Trophoblast cell (in vitro differentiated cells and primary cell): ENCODE data around the gene MAPRE3.

Experiments
- DNase-seq, 2 donors: peaks; one replicate each; pipeline ENCODE4 v3.0.0-alpha.2; 2016
- H2AFZ ChIP-seq: 2 replicates; pipeline ENCODE4 v1.6.1; 2013; ENCODE audit warnings: low read length, moderate library complexity, mild to moderate bottlenecking; ENCODE audit not compliant: insufficient read depth, poor library complexity
- H2AK5ac ChIP-seq: 2 replicates; pipeline ENCODE4 v1.6.1; 2013; ENCODE audit warnings: mild to moderate bottlenecking, low read length
- H2BK120ac ChIP-seq: 2 replicates; pipeline ENCODE4 v1.6.1; 2013; ENCODE audit warnings: low read length, mild to moderate bottlenecking, moderate library complexity; ENCODE audit not compliant: insufficient read depth, poor library complexity
- H2BK12ac ChIP-seq: 2 replicates; pipeline ENCODE4 v1.6.1; 2013; ENCODE audit warnings: mild to moderate bottlenecking, low read length, moderate library complexity
- H2BK5ac ChIP-seq: 2 replicates; pipeline ENCODE4 v1.6.1; 2013; ENCODE audit warnings: low read length, low read depth, moderate library complexity, mild to moderate bottlenecking; ENCODE audit not compliant: poor library complexity
- H3K14ac ChIP-seq: 2 replicates; pipeline ENCODE4 v1.6.1; 2013; ENCODE audit warnings: mild to moderate bottlenecking, low read length
- H3K18ac ChIP-seq: 2 replicates; pipeline ENCODE4 v1.6.1; 2013; ENCODE audit warnings: mild to moderate bottlenecking, low read length
- H3K23ac ChIP-seq: 2 replicates; pipeline ENCODE4 v1.6.1; 2013; ENCODE audit warnings: low read length
- H3K27ac ChIP-seq: 2 replicates; pipeline ENCODE4 v1.5.1; 2013; ENCODE audit warnings: low read depth, mild to moderate bottlenecking, inconsistent platforms, low read length, moderate library complexity
- H3K27me3 ChIP-seq: 2 replicates; pipeline ENCODE4 v1.6.1; 2013; ENCODE audit warnings: inconsistent platforms, mild to moderate bottlenecking, low read length, moderate library complexity; ENCODE audit not compliant: insufficient read depth
- H3K36me3 ChIP-seq, 2 experiments: 1 replicate in 1 of 2; 2 replicates in 1 of 2; pipeline ENCODE4 v1.6.1; 2013; ENCODE audit warnings: low read length in 2 of 2, mild to moderate bottlenecking in 2 of 2, moderate library complexity in 1 of 2; ENCODE audit not compliant: insufficient read depth in 2 of 2, control insufficient read depth in 1 of 2
- H3K4ac ChIP-seq: 2 replicates; pipeline ENCODE4 v1.6.1; 2013; ENCODE audit warnings: low read depth, mild to moderate bottlenecking, low read length, moderate library complexity
- H3K4me1 ChIP-seq, 2 experiments: 1 replicate in 1 of 2; 2 replicates in 1 of 2; pipeline ENCODE4 v1.6.1; 2013; ENCODE audit warnings: low read length in 2 of 2, mild to moderate bottlenecking in 2 of 2, moderate library complexity in 1 of 2; ENCODE audit not compliant: insufficient read depth in 2 of 2, control insufficient read depth in 1 of 2
- H3K4me2 ChIP-seq: 2 replicates; pipeline ENCODE4 v1.6.1; 2013; ENCODE audit warnings: inconsistent platforms, mild to moderate bottlenecking, low read length, moderate library complexity
- H3K4me3 ChIP-seq: 2 replicates; pipeline ENCODE4 v1.5.1; 2013; ENCODE audit warnings: mild to moderate bottlenecking, low read depth, low read length, inconsistent platforms
- H3K79me1 ChIP-seq: one replicate; pipeline ENCODE4 v1.6.1; 2013; ENCODE audit warnings: low read length
- H3K79me2 ChIP-seq: 2 replicates; pipeline ENCODE4 v1.6.1; 2013; ENCODE audit warnings: low read length, mild to moderate bottlenecking; ENCODE audit not compliant: control insufficient read depth, insufficient read depth, poor library complexity
- H3K9ac ChIP-seq: 2 replicates; pipeline ENCODE4 v1.6.1; 2013; ENCODE audit warnings: mild to moderate bottlenecking, low read length
- H3K9me3 ChIP-seq: 2 replicates; pipeline ENCODE4 v1.6.1; 2013; ENCODE audit warnings: low read depth, mild to moderate bottlenecking, control low read depth, inconsistent platforms, low read length; ENCODE audit not compliant: insufficient read depth
- H4K12ac ChIP-seq: 2 replicates; pipeline ENCODE4 v1.6.1; 2013; ENCODE audit warnings: low read depth, mild to moderate bottlenecking, low read length, moderate library complexity
- H4K8ac ChIP-seq: 2 replicates; pipeline ENCODE4 v1.6.1; 2013; ENCODE audit warnings: low read depth, mild to moderate bottlenecking, low read length, moderate library complexity
- H4K91ac ChIP-seq: one replicate; pipeline ENCODE4 v1.6.1; 2013; ENCODE audit warnings: low read depth, mild to moderate bottlenecking, low read length, moderate library complexity
- WGBS: extraction: QIAGEN DNeasy Blood & Tissue Kit; methylation state at CpG from one replicate; pipeline ENCODE4 v1.1.7; 2013; ENCODE audit warnings: missing lambda C conversion rate; ENCODE audit not compliant: insufficient read length, insufficient coverage; ENCODE audit errors: extremely low coverage; 5-methylcytosine and 5-hydroxymethylcytosine counted together

Gene MAPRE3

GRCh38 chr2:27060323-27060722 lies 89.9 kb downstream of the MAPRE3 start:
- no peaks in the 10 kb centered on the region for H3K9me3 ChIP-seq

GRCh38 chr2:27065128-27065527 lies 94.7 kb downstream of the MAPRE3 start:
- Histone ChIP-seq H3K79me1 (no peaks in the 10 kb centered on the region), H3K4me3 (no peak overlapping the region), H3K36me3 (peaks cover 27 to 45% of the 10 kb centered on the region in 2 experiments), H2BK120ac (no peak overlapping the region), H2AFZ (no peak overlapping the region), H3K4me2 (no peak overlapping the region), H4K91ac (no peak overlapping the region), H3K79me2 (peaks cover 3% of the 10 kb centered on the region), H4K12ac (no peak overlapping the region), H2AK5ac (no peak overlapping the region), H2BK5ac (no peak overlapping the region), H3K9me3 (no peaks in the 10 kb centered on the region), H3K18ac (no peak overlapping the region), H4K8ac (no peak overlapping the region), H3K9ac (no peak overlapping the region), H3K4me1 (peaks cover 0 to 6% of the 10 kb centered on the region in 2 experiments), H3K23ac (no peak overlapping the region), H3K4ac (no peak overlapping the region), H3K27ac (no peak overlapping the region), H2BK12ac (no peak overlapping the region), H3K14ac (no peak overlapping the region), H3K27me3 (no peaks in the 10 kb centered on the region)
- WGBS = no CpG with 5 or more reads among the region's 3 CpGs
- DNase-seq = no peak

More at GRCh38 chr2:27060323-27060722, 89.9 kb downstream of the MAPRE3 start:
- Histone ChIP-seq H2AK5ac (no peak overlapping the region), H3K14ac (no peak overlapping the region), H2AFZ (no peak overlapping the region), H3K79me2 (no peaks in the 10 kb centered on the region), H3K4ac (no peak overlapping the region), H3K4me3 (no peak overlapping the region), H3K27me3 (no peaks in the 10 kb centered on the region), H3K9ac (no peak overlapping the region), H3K18ac (no peak overlapping the region), H3K79me1 (peaks cover 2% of the 10 kb centered on the region), H2BK120ac (no peak overlapping the region), H4K91ac (no peak overlapping the region), H3K4me2 (no peak overlapping the region), H3K4me1 (peaks cover 5 to 7% of the 10 kb centered on the region in 2 experiments), H3K27ac (no peak overlapping the region), H4K12ac (no peak overlapping the region), H3K36me3 (peaks cover 17 to 35% of the 10 kb centered on the region in 2 experiments), H2BK5ac (no peak overlapping the region), H2BK12ac (no peak overlapping the region), H3K23ac (no peak overlapping the region), H4K8ac (no peak overlapping the region)
- WGBS = no CpG with 5 or more reads among the region's 3 CpGs
- DNase-seq = no peak

- no peak overlapping the region for H4K12ac ChIP-seq
- H2AFZ ChIP-seq = no peak overlapping the region
- H3K4me3 ChIP-seq = no peak overlapping the region
- no peak overlapping the region for H3K9ac ChIP-seq
- H3K4ac ChIP-seq = no peak overlapping the region
- H3K27me3 ChIP-seq = no peaks in the 10 kb centered on the region
- H3K79me2 ChIP-seq = peaks cover 21% of the 10 kb centered on the region
- no peak overlapping the region for H3K27ac ChIP-seq
- peaks cover 28 to 42% of the 10 kb centered on the region in 2 experiments for H3K36me3 ChIP-seq
- H2AK5ac ChIP-seq = no peak overlapping the region
- H3K4me1 ChIP-seq = peaks cover 3 to 15% of the 10 kb centered on the region in 2 experiments
- no peak overlapping the region for H4K8ac ChIP-seq
- H2BK5ac ChIP-seq = no peak overlapping the region
- no CpG with 5 or more reads among the region's 5 CpGs for WGBS
- no peak overlapping the region for H3K18ac ChIP-seq
- no peak overlapping the region for H4K91ac ChIP-seq
- H3K79me1 ChIP-seq = peaks cover 14% of the 10 kb centered on the region
- H3K9me3 ChIP-seq = no peaks in the 10 kb centered on the region
- no peak overlapping the region for H2BK120ac ChIP-seq
- no peak for DNase-seq
- H2BK12ac ChIP-seq = no peak overlapping the region
- no peak overlapping the region for H3K23ac ChIP-seq
- H3K14ac ChIP-seq = no peak overlapping the region
- H3K4me2 ChIP-seq = no peak overlapping the region
These were observed 96.9 kb downstream of the MAPRE3 start for GRCh38 chr2:27067385-27067784.

GRCh38 chr2:27069436-27069835 lies 99.0 kb downstream of the MAPRE3 start:
- no peak for DNase-seq
- no peak overlapping the region for H2AFZ ChIP-seq
- peaks cover 6 to 18% of the 10 kb centered on the region in 2 experiments for H3K4me1 ChIP-seq
- H3K14ac ChIP-seq = no peak overlapping the region
- no peak overlapping the region for H4K8ac ChIP-seq
- no CpG with 5 or more reads among the region's 6 CpGs for WGBS
- no peak overlapping the region for H2AK5ac ChIP-seq
- no peak overlapping the region for H3K27ac ChIP-seq
- no peak overlapping the region for H3K9ac ChIP-seq
- H3K79me2 ChIP-seq = peaks cover 21% of the 10 kb centered on the region
- H3K4ac ChIP-seq = no peak overlapping the region
- no peaks in the 10 kb centered on the region for H3K27me3 ChIP-seq
- no peak overlapping the region for H3K4me2 ChIP-seq
- peaks cover 28 to 42% of the 10 kb centered on the region in 2 experiments for H3K36me3 ChIP-seq
- no peak overlapping the region for H2BK120ac ChIP-seq
- H4K12ac ChIP-seq = no peak overlapping the region
- no peak overlapping the region for H2BK5ac ChIP-seq
- H3K4me3 ChIP-seq = no peak overlapping the region
- peaks cover 19% of the 10 kb centered on the region for H3K79me1 ChIP-seq
- no peaks in the 10 kb centered on the region for H3K9me3 ChIP-seq
- H3K18ac ChIP-seq = no peak overlapping the region
- no peak overlapping the region for H3K23ac ChIP-seq
- H4K91ac ChIP-seq = no peak overlapping the region
- H2BK12ac ChIP-seq = no peak overlapping the region
